Common myeloid progenitor, CD34-positive (primary cell): ENCODE results near the gene SLC7A6.

ENCODE experiments used
- CTCF ChIA-PET: fragments of 350-600 bp; sonication (Branson Sonifier 250); formaldehyde crosslinking; loops from one replicate; lab custom pipeline; 2021; ENCODE audit warnings: antibody characterized with exemption; lab: Charles Lee
- POLR2A ChIA-PET: fragments of 350-600 bp; sonication (Branson Sonifier 250); formaldehyde crosslinking; loops from one replicate; lab custom pipeline; 2021; ENCODE audit warnings: antibody characterized with exemption; lab: Charles Lee
- DNase-seq, 3 donors: peaks; one replicate each; pipeline versions ENCODE4 v3.0.0 to v3.0.0-alpha.2; 2013
- H3K27ac ChIP-seq, 2 experiments: 1 replicate in 1 of 2; 2 replicates in 1 of 2; pipeline ENCODE4 v1.7.0; 2013; ENCODE audit warnings: inconsistent platforms in 2 of 2, low read length in 2 of 2, mild to moderate bottlenecking in 2 of 2, low read depth in 1 of 2, moderate library complexity in 1 of 2; ENCODE audit not compliant: severe bottlenecking in 2 of 2, insufficient read depth in 1 of 2, poor library complexity in 1 of 2
- H3K27me3 ChIP-seq, 5 experiments: replicated peaks in 2 of 5; 1 replicate in 3 of 5; 2 replicates in 2 of 5; pipeline versions ENCODE4 v1.6.1 to v1.7.0; 2013; ENCODE audit warnings: low read length in 4 of 5, mild to moderate bottlenecking in 2 of 5, moderate library complexity in 2 of 5, inconsistent platforms in 1 of 5; ENCODE audit not compliant: insufficient read depth in 5 of 5, control insufficient read depth in 4 of 5
- H3K36me3 ChIP-seq, 4 experiments: 1 replicate in 2 of 4; 2 replicates in 2 of 4; pipeline versions ENCODE4 v1.6.1 to v1.7.0; 2013; ENCODE audit warnings: low read length in 3 of 4, control low read depth in 1 of 4, mild to moderate bottlenecking in 1 of 4; ENCODE audit not compliant: control insufficient read depth in 4 of 4, insufficient read depth in 4 of 4
- H3K4me1 ChIP-seq, 4 experiments: 1 replicate in 3 of 4; 2 replicates in 1 of 4; pipeline versions ENCODE4 v1.6.1 to v1.7.1; 2013; ENCODE audit warnings: low read length in 3 of 4, mild to moderate bottlenecking in 3 of 4, control low read depth in 1 of 4, inconsistent platforms in 1 of 4, moderate library complexity in 1 of 4; ENCODE audit not compliant: control insufficient read depth in 4 of 4, insufficient read depth in 4 of 4; ENCODE audit errors: control extremely low read depth in 1 of 4
- H3K4me3 ChIP-seq, 7 experiments: 1 replicate in 4 of 7; 2 replicates in 3 of 7; pipeline versions ENCODE4 v1.5.1 to v1.7.0; 2013; ENCODE audit warnings: mild to moderate bottlenecking in 7 of 7, low read length in 6 of 7, moderate library complexity in 6 of 7, inconsistent platforms in 2 of 7, low read depth in 2 of 7, control low read depth in 1 of 7; ENCODE audit not compliant: insufficient read depth in 4 of 7, control insufficient read depth in 1 of 7; ENCODE audit errors: extremely low read depth in 1 of 7
- H3K9me3 ChIP-seq, 5 experiments: 1 replicate in 4 of 5; 2 replicates in 1 of 5; pipeline versions ENCODE4 v1.6.1 to v1.7.1; 2013; ENCODE audit warnings: low read length in 4 of 5, mild to moderate bottlenecking in 2 of 5, inconsistent platforms in 1 of 5, low read depth in 1 of 5, moderate library complexity in 1 of 5; ENCODE audit not compliant: control insufficient read depth in 4 of 5, insufficient read depth in 2 of 5; ENCODE audit errors: control extremely low read depth in 1 of 5
- WGBS: methylation state at CpG from one replicate; pipeline ENCODE4 v1.1.5; 2013; ENCODE audit not compliant: insufficient coverage; 5-methylcytosine and 5-hydroxymethylcytosine counted together

The SLC7A6 gene

GRCh38 chr16:68343137-68343536 is 78.8 kb downstream of the SLC7A6 start:
- no peak for DNase-seq
- Histone ChIP-seq H3K36me3 (peaks cover 22 to 92% (median 77%) of the 10 kb centered on the region in 4 experiments), H3K4me1 (peaks cover 0 to 3% (median under 1%) of the 10 kb centered on the region in 4 experiments), H3K4me3 (no peak overlapping the region), H3K27ac (no peak overlapping the region), H3K27me3 (no peaks in the 10 kb centered on the region), H3K9me3 (no peaks in the 10 kb centered on the region)
- POLR2A ChIA-PET, result no interaction called here
- 90% methylated on average over 3 of the region's 7 CpGs for WGBS
- CTCF ChIA-PET, result interaction anchor here (1.5 kb wide), 1 partner anchor 82 kb away, joined by 3 read pairs; no protein-coding TSS in a partner anchor

GRCh38 chr16:68344252-68344651 is 79.9 kb downstream of the SLC7A6 start:
- peaks cover 21 to 90% (median 79%) of the 10 kb centered on the region in 4 experiments for H3K36me3 ChIP-seq
- no peak for DNase-seq
- H3K9me3 ChIP-seq, result no peaks in the 10 kb centered on the region
- H3K4me3 ChIP-seq, result no peak overlapping the region
- no peaks in the 10 kb centered on the region for H3K27me3 ChIP-seq
- 94% methylated on average over 10 of the region's 11 CpGs for WGBS
- H3K27ac ChIP-seq, result no peak overlapping the region
- POLR2A ChIA-PET, result no interaction called here
- CTCF ChIA-PET, result interaction anchor here (1.2 to 1.5 kb wide), 3 partner anchors 11 to 845 kb away, joined by 3 to 4 read pairs (median 3); no protein-coding TSS in a partner anchor
- H3K4me1 ChIP-seq, result peaks cover 0 to 3% (median under 1%) of the 10 kb centered on the region in 4 experiments

- POLR2A ChIA-PET, result no interaction called here
- Histone ChIP-seq H3K9me3 (no peaks in the 10 kb centered on the region), H3K27ac (no peak overlapping the region), H3K27me3 (no peaks in the 10 kb centered on the region), H3K4me1 (peaks cover 0 to 3% (median under 1%) of the 10 kb centered on the region in 4 experiments), H3K36me3 (peaks cover 19 to 90% (median 77%) of the 10 kb centered on the region in 4 experiments), H3K4me3 (no peak overlapping the region)
- CTCF ChIA-PET, result interaction anchor here (1.4 kb wide), 1 partner anchor 10 kb away, joined by 4 read pairs; no protein-coding TSS in a partner anchor
- DNase-seq, result peak in 2 of 3 donors; percentile 43 to 50
- 87% methylated on average over 4 of the region's 11 CpGs for WGBS
Measured at GRCh38 chr16:68345351-68345810, 81.1 kb downstream of the SLC7A6 start.

GRCh38 chr16:68345958-68346635 is 81.8 kb downstream of the SLC7A6 start:
- H3K4me3 ChIP-seq, result no peak overlapping the region
- over 99% methylated on average over 15 of the region's 16 CpGs for WGBS
- ChIA-PET CTCF (no interaction called here), POLR2A (no interaction called here)
- DNase-seq, result no peak
- H3K27ac ChIP-seq, result no peak overlapping the region
- peaks cover 13 to 90% (median 77%) of the 10 kb centered on the region in 4 experiments for H3K36me3 ChIP-seq
- H3K4me1 ChIP-seq, result peaks cover 0 to 3% (median under 1%) of the 10 kb centered on the region in 4 experiments
- H3K9me3 ChIP-seq, result no peaks in the 10 kb centered on the region
- H3K27me3 ChIP-seq, result no peaks in the 10 kb centered on the region

- no peak overlapping the region for H3K27ac ChIP-seq
- H3K4me3 ChIP-seq, result no peak overlapping the region
- 86% methylated on average over 10 of the region's 12 CpGs for WGBS
- no peak for DNase-seq
- H3K36me3 ChIP-seq, result peaks cover 8 to 92% (median 76%) of the 10 kb centered on the region in 4 experiments
- H3K27me3 ChIP-seq, result no peaks in the 10 kb centered on the region
- CTCF ChIA-PET, result interaction anchor here (1.0 to 1.6 kb wide), 2 partner anchors 18 to 85 kb away, joined by 3 to 6 read pairs; no protein-coding TSS in a partner anchor
- POLR2A ChIA-PET, result no interaction called here
- peaks cover 0 to 3% (median under 1%) of the 10 kb centered on the region in 4 experiments for H3K4me1 ChIP-seq
- H3K9me3 ChIP-seq, result no peaks in the 10 kb centered on the region
Measured at GRCh38 chr16:68346892-68347480, 82.7 kb downstream of the SLC7A6 start.

- H3K4me1 ChIP-seq, result peaks cover 0 to 3% (median under 1%) of the 10 kb centered on the region in 4 experiments
- H3K4me3 ChIP-seq, result no peak overlapping the region
- H3K9me3 ChIP-seq, result no peaks in the 10 kb centered on the region
- H3K27me3 ChIP-seq, result no peaks in the 10 kb centered on the region
- no peak overlapping the region for H3K27ac ChIP-seq
- POLR2A ChIA-PET, result no interaction called here
- H3K36me3 ChIP-seq, result peaks cover 8 to 94% (median 75%) of the 10 kb centered on the region in 4 experiments
- CTCF ChIA-PET, result interaction anchor here (0.5 to 1.6 kb wide), 3 partner anchors 19 to 235 kb away, joined by 3 to 6 read pairs (median 4); no protein-coding TSS in a partner anchor
- no peak for DNase-seq
- WGBS, result 100% methylated on average over 2 of the region's 4 CpGs
Measured at GRCh38 chr16:68347605-68348004, 83.3 kb downstream of the SLC7A6 start.
